HPDE6-E6E7 (cell line): ENCODE results near the gene AP2A2.
"Not testable (repeated sequence)": the region's sequence is repeated elsewhere in the genome, so short reads cannot be mapped to it uniquely, and the experiment has no call there.

ENCODE experiments used
- DNase-seq: peaks from one replicate; pipeline ENCODE4 v3.0.0; 2011; ENCODE audit warnings: missing footprints; ENCODE audit errors: extremely low spot score

Gene AP2A2

DNA sequence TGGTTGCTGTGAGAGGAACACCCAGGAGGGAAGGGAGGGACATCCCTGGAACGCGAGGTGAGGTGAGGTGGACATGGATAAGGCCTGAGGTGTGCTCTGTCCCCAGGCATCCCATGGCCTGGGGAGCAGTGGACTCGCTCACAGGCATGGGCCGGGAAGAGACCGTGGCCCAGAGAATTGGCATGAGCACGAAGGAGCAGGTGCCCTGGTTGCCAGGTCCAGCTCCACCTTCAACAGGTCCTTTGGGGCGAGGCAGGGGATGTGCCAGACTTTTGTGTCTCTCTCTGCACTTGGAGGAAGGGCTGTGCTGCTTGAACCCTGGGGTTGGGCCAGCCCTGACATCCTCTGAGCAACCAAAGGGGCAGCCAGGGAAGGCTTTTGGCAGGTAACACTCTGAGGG is 89.4 kb downstream of the AP2A2 start:
- DNase-seq = no peak

DNA sequence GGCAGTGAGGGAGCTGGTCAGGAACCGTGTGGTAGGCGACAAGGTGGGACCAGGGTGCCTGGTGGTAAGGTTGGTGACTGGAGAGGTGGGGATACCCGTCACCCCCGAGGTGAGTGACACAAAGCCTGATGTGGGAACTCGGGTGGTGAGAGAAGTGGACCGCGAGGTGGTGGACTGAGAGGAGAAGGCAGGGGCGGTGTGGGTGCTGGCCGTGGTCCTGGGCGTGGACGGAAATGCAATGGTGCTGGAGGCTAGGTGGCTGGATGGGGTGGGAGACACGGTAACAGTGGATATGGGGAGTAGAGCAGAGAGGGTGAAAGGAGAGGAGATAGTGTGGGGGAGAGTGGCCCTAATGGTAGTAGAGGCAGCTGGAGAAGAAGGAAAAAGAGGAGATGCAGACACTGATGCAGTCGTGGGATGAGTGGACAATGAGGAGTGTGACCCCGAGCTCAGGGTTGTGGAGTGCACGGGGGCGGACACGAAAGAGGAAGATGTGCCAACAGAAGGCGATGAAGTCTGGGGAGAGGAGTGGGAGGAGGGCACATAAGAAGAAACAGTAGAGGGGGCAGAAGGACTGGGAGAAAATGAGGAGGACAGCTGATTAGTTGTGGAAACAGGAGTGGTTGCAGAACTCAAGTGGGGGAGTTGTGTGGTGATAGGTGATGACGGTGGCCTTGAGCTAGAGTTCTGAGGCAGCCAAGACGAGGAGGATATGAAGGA is 90.3 kb downstream of the AP2A2 start:
- no peak for DNase-seq

DNA sequence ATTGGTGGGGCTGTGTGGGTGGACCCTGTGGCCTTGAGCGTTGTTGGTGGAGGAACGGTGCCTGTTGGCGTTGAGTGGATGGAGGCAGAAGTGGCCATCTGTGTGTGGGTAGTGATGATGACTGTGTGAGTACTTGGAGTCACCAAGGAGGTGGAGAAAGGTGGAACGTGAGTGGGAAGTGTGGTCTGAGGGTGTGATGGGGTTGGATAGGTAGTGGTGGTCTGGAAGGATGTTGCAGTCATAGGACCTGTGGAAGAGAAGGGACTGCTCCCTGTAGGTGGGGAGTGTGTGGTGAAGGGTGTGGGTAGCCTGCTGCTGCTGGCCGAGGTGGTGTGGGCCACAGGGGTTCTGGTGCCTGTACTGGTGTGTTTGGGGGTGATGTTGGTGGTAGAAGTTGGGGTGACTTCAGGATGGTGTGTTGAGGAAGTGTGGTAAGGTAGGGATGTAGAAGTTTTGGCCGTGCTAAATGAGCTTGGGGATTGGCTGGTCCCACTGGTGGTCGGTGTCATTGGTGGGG is 91.0 kb downstream of the AP2A2 start:
- DNase-seq = not testable (repeated sequence)

DNA sequence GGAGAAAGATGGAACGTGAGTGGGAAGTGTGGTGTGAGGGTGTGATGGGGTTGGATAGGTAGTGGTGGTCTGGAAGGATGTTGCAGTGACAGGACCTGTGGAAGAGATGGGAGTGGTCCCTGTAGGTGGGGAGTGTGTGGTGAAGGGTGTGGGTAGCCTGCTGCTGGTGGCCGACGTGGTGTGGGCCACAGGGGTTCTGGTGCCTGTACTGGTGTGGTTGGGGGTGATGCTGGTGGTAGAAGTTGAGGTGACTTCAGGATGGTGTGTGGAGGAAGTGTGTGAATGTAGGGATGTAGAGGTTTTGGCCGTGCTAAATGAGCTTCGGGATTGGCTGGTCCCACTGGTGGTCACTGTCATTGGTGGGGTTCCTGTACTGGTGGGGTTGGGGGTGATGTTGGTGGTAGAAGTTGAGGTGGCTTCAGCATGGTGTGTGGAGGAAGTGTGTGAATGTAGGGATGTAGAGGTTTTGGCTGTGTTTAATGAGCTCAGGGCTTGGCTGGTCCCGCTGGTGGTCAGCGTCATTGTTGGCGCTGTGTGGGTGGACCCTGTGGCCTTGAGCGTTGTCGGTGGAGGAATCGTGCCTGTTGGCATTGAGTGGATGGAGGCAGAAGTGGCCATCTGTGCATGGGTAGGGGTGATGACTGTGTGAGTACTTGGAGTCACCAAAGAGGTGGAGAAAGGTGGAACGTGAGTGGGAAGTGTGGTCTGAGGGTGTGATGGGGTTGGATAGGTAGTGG is 91.8 kb downstream of the AP2A2 start:
- no peak for DNase-seq

DNA sequence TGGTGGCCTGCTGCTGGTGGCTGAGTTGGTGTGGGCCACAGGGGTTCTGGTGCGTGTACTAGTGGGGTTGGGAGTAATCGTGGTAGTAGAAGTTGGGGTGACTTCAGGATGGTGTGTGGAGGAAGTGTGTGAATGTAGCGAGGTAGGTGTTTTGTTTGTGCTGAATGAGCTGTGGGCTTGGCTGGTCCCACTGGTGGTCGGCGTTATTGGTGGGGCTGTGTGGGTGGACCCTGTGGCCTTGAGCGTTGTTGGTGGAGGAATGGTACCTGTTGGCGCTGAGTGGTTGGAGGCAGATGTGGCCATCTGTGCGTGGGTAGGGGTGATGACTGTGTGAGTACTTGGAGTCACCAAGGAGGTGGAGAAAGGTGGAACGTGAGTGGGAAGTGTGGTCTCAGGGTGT is 92.4 kb downstream of the AP2A2 start:
- DNase-seq = no peak

DNA sequence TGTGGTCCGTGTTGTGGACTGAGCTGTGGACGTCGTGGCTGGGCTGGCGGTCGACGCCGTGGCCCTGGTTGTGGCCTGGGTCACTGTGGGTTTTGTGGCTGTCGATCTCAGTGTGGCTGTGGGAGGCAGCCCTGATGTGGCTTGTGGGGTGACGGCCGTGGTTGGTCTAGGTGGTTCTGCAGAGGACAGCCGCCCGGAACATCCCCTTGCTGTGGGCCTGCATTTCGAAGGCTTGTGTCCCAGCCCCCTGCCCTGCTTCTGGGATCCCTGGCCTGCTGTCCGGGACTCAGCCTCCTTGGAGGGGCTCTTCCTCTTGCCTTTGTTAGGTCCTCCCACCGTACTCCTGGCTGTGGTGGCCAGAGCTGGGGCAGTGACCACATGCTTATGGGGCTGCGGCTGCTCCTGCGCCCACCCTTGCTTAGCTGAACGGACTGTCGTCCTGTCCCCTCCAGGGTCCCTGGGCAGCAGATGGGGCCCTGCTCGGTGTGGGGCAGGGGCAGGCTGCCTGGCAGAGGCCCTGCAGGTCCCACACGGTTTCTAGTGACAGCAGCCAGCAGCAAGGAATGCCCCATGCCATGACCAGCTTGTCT is 93.7 kb downstream of the AP2A2 start:
- no peak for DNase-seq

DNA sequence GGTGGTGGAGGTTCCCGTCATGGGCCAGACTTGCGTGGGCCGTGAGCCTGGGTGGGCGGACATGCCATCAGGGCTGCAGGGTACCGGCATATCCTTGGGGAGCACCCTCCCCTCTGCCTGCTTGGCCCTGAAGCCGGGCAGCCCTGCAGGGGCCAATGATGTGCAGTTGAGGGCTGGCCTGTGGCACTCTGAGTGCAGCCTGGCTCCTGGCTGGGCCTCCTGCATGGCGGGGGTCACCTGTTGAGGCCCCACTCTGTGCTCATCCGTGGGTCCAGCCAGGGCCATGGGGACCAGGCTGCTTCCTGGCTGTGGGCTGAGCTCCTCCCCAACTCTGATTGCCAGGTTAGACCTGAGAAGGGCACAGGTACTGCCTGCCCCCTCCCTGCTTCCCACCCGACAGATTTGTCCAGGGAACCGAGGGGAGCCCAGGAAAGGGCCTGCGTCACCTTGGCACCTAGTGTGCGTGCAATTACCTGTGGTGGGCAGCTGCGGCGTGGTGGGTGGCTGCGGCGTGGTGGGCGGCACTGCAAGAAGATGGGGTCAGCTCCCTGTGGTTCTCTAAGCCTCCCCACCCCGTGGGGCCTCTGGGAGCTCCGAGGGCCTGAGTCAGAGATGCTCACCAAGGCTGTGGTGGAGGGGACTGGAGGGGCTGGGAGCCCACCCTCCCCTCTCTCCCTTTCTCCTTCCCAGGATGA is 94.7 kb downstream of the AP2A2 start:
- DNase-seq = no peak

DNA sequence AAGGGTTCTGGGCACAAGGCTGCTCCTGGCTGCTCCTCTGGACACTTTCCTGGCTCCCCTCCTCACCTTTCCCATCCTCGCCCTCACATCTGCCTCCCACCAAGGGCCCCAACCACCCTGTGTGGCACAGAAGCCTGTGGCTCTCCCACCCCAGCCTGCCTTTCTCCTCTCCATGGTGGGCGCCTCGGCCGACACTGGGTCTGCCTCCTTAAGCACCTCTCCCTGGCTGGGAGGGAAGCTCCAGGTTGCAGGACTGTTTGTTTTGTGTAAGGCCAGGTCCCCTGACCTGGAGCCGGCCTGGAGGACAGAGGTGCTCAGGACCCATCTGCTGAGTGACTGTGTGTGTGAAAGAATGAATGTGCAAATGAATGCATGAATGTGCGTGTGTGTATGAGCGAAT is 96.7 kb downstream of the AP2A2 start:
- no peak for DNase-seq

GRCh38 chr11:1022908-1023810 is 97.5 kb downstream of the AP2A2 start:
- DNase-seq = no peak

GRCh38 chr11:1023811-1024596 is 98.3 kb downstream of the AP2A2 start:
- DNase-seq = no peak

- DNase-seq = no peak
Observed at GRCh38 chr11:1024597-1025409, 99.1 kb downstream of the AP2A2 start.

DNA sequence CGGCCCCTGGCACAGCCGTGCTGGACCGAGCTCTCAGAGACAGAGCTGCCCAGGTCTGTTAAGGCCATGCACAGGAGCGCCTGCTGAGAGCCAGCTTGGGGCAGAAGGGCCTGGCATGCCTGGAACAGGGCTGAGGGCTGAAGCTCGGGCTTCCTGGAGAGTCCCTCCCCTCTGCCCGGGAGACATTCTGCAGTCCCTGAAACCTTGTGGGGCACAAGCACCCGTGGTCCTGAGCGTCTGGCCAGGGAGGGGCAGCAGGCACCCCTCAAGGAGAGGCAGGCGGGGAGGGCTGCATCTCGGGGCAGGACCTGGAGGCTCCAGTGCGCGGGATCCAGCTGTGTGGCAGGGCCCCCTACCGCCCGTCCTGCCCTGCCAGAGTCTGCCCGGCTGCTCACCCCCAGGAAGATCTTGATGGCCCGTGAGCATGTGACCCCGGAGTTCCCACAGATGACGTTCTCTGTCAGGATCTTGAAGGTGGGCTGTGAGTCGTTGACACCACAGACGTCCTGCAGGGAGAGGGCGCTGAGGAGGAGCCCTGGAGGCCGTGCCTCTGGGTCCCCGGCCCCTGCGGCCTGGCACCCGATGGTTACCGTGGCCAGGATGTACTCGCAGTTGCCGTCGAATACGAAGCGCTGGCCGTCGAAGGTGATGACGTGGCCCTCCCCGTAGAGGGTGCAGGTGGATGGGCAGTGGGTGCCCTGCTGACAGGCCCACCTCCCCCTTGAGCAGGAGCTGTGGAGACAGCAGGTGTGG is 99.9 kb downstream of the AP2A2 start:
- no peak for DNase-seq

GRCh38 chr11:1026163-1026450 is 100.4 kb downstream of the AP2A2 start:
- DNase-seq = no peak

DNA sequence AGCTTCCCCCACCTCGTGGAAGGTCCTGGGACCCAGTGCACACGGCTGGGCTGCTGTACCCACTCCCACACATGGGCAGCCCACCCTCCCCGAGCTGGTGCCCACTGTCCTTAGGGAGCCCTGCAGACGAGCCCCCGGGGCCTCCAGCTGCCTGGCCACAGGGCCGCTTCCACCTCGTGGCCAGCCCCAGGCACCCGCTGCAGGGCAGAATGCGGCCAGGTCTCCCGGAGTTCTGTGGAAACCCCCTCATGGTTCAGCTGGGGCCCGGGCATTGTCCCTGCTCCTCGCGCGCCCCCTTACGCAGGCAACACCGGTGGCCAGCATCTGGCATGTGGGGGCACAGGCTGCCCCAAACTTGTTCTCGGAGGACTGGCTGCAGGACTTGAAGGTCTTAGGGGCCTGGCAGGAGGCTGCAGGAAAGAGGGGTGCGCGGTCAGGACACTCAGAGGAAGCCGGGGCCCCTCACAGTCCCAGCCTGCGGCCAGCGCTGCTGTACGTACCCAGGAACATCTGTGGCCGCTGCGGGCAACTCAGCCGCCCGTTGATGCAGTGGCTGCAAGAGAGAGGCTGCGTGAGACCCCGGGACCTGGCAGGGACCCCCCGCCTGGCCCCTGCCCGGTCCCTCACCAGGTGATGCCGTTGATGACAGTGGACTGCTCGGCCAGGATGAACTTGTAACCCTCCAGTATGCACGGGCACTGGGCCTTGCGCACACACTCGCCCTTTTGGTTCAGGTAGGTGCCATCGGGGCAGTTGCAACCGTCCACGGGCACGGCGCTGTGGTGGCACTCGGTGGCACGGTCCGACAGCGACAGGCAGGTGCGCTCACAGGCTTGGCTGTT is 101.2 kb downstream of the AP2A2 start:
- DNase-seq = no peak

DNA sequence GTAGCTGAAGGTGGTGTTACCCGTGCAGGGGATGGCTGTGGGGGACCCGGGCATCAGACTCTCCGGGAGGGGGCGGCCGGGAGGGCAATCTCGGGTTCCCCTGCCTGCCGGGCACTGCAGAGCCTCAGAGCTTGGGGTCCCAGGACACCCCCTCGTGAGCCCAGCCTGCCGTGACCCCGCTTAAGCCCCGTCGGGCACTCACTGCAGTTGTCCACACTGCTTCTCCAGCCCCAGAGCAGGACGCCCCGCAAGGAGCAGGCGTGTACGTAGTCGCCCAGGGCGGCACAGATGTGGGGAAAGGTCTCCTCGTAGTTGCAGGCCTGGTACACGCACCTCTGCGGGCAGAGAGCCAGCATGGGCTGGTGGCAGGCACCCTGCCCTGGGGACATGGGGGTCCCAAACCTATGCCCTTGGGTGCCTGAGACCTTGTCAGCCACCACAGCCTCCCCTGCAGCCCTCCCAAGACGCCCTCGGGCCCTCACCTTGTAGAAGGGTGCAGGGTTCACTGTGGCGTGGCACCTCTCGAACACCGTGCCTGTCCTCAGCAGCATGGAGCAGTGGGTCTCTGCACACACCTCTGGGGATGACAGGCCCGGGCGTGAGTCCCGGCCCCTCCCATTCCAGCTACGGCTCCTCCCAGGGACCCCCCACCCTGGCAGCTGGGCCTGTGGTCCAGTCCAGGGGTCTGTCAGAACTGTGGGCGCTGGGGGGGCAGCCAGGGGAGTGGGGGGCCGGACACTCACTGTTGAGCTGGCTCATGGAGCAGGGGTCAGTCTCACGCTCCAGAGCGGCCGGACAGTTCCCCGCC is 102.0 kb downstream of the AP2A2 start:
- no peak for DNase-seq

- DNase-seq = no peak
Observed at GRCh38 chr11:1028291-1028540, 102.5 kb downstream of the AP2A2 start.

- no peak for DNase-seq
Observed at GRCh38 chr11:1028616-1029015, 102.9 kb downstream of the AP2A2 start.

DNA sequence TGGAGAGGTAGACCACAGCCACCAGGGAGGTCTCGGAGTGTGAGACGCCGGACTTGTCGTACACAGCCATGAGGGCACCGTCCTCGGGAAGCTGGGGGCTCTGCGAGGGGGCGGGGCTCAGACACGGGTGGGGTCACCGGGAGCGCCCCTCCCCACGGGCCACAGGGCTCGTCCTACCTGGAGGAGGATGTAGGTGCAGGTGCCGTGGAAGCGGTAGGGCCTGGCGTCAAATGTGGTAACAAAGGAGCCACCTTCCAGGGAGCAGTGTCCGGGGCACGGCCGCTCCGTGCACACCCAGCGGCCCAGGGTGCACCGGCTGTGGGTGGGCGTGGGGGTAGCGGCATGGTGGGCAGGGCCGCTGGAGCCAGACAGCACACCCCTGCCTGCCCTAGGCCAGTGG is 103.4 kb downstream of the AP2A2 start:
- DNase-seq = no peak
